Measurements from ENCODE around the gene IDNK. TPM values are rescaled to one million over a fixed set of nuclear protein-coding genes. Genes with fewer than 3 reads are reported as not detected.

The IDNK gene
- total RNA-seq, 4 donors from 2014 or later, result 7.4 to 17.2 (median 9.4) TPM

DNA sequence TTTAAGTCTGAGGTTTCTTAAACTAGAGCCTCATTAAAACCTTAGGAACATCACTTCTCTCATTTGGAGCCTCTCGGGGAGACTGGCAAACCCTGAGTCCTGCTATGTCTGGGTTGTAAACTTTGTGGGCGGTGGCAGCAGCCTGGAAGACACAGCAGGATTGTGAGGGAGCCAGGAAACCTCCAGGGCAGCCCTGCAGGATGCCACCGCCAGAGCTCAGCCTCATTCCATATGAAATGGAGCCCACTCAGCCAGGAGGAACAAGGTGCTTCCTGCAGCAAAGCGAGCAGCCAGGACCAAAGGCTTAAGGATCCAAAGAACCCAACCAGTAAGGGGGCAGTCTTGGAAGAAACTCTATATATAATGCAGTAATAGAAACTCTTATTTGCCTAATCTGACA is 37.9 kb upstream of the IDNK start:
- no peak for TF ChIP-seq CTCF (IDR thresholded peaks at IDR 0.05)
- no peak for TF ChIP-seq POLR2A (IDR thresholded peaks at IDR 0.05)
- Histone ChIP-seq H3K9me3 (no peaks in the 10 kb centered on the region), H3K27ac (no peak overlapping the region), H3K4me3 (replicated peaks in 1 of 3) (no peak overlapping the region), H3K4me1 (no peaks in the 10 kb centered on the region), H3K36me3 (no peaks in the 10 kb centered on the region), H3K27me3 (no peaks in the 10 kb centered on the region)
- no peak for DNase-seq
- intact Hi-C loops (cut with DNase I), result no loop called here
- WGBS, 2 donors, result 88 to 95% methylated on average over 4 of the region's 4 CpGs

DNA sequence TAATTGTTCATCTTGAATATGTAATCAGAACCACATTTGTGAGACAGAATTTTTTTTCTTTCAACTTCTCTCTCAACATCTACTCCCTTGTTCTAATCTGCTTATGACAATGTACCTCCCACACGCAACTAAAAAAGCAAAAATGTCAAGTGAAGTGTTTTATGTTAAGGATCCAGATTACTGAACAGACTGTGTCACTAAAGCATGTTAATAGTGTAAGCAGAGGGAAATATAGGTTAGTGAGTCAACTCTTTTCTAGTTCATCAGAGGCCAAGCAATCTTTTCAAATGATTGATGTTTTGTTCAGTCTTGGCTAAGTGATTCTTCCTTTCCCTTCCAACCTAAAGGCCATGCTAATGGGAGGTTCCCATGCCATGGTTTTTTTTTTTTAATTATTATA is 34.7 kb upstream of the IDNK start:
- H3K27ac ChIP-seq, result no peak overlapping the region
- TF ChIP-seq POLR2A (IDR thresholded peaks at IDR 0.05), result no peak
- no peak for TF ChIP-seq CTCF (IDR thresholded peaks at IDR 0.05)
- DNase-seq, result no peak
- 53 to 56% methylated on average over 1 of the region's 1 CpG for WGBS, 2 donors
- H3K27me3 ChIP-seq, result no peaks in the 10 kb centered on the region
- intact Hi-C loops (cut with DNase I), result no loop called here
- H3K4me1 ChIP-seq, result no peaks in the 10 kb centered on the region
- no peak overlapping the region for H3K4me3 ChIP-seq (replicated peaks in 1 of 3)
- H3K36me3 ChIP-seq, result no peaks in the 10 kb centered on the region
- H3K9me3 ChIP-seq, result no peaks in the 10 kb centered on the region

- no peak overlapping the region for H3K4me3 ChIP-seq (replicated peaks in 1 of 3)
- intact Hi-C loops (cut with DNase I), result no loop called here
- H3K4me1 ChIP-seq, result no peaks in the 10 kb centered on the region
- DNase-seq, result peak; percentile 33 to 38
- no peak overlapping the region for H3K27ac ChIP-seq
- no peaks in the 10 kb centered on the region for H3K9me3 ChIP-seq
- H3K36me3 ChIP-seq, result no peaks in the 10 kb centered on the region
- WGBS, 2 donors, result 47 to 53% methylated on average over 5 of the region's 5 CpGs
- TF ChIP-seq POLR2A (IDR thresholded peaks at IDR 0.05), result no peak
- peak; percentile 33 to 68 (median 51) for TF ChIP-seq CTCF (IDR thresholded peaks at IDR 0.05)
- no peaks in the 10 kb centered on the region for H3K27me3 ChIP-seq
Measured at GRCh38 chr9:83596899-83597504, 25.9 kb upstream of the IDNK start.

DNA sequence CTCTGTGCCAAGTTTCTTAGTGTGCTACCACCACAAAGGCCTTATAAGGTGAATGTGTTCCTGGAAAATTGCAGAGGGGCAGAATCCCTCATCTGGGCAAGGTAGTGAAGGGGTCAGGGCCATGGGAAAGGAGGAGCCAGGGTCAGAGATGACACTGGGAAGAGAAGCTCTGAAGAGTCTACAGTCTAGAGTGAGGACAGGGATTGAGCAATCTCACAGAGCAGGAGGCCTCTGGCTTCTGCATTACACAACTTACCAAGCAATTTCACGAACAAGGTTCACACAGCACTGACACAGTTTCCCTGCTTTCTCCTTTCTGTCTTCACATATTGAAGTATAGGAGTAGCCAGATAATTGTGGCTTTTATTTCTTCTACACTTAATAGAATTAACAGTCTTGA is 24.5 kb upstream of the IDNK start:
- no peak for TF ChIP-seq CTCF (IDR thresholded peaks at IDR 0.05)
- TF ChIP-seq POLR2A (IDR thresholded peaks at IDR 0.05), result no peak
- DNase-seq, result no peak
- no peaks in the 10 kb centered on the region for H3K4me1 ChIP-seq
- no peaks in the 10 kb centered on the region for H3K9me3 ChIP-seq
- 79 to 81% methylated on average over 1 of the region's 1 CpG for WGBS, 2 donors
- intact Hi-C loops (cut with DNase I), result no loop called here
- H3K4me3 ChIP-seq (replicated peaks in 1 of 3), result no peak overlapping the region
- H3K27me3 ChIP-seq, result no peaks in the 10 kb centered on the region
- H3K27ac ChIP-seq, result no peak overlapping the region
- no peaks in the 10 kb centered on the region for H3K36me3 ChIP-seq

DNA sequence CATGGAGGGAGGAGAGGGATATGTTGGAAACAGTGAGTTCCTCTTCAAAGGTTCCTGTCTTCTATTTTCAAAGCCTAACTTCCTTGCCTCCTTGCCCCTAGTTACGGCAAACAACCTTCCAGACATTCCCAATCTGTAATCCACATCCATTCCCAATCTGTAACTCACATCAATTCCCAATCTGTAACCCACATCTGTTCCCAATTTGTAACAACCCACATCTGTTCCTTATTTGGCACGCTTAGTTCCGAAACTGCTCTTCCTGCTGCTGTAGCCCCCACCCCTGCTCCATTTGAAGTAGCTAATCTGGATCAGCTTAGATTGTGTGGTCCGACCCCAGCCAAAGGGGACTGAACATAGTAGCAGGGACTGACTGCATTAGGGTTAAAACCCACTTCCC is 23.9 kb upstream of the IDNK start:
- intact Hi-C loops (cut with DNase I), result no loop called here
- no peak overlapping the region for H3K27ac ChIP-seq

More for the DNA sequence above, 23.9 kb upstream of the IDNK start:
- no peaks in the 10 kb centered on the region for H3K36me3 ChIP-seq
- H3K27me3 ChIP-seq, result no peaks in the 10 kb centered on the region
- H3K9me3 ChIP-seq, result no peaks in the 10 kb centered on the region
- DNase-seq, result no peak
- no peaks in the 10 kb centered on the region for H3K4me1 ChIP-seq
- H3K4me3 ChIP-seq (replicated peaks in 1 of 3), result no peak overlapping the region
- 79 to 85% methylated on average over 4 of the region's 4 CpGs for WGBS, 2 donors
- TF ChIP-seq CTCF (IDR thresholded peaks at IDR 0.05) (no peak), POLR2A (IDR thresholded peaks at IDR 0.05) (no peak)
